NT2/D1 (cell line): ENCODE measurements around the gene STXBP6.

Experiments
- SUZ12 ChIP-seq: IDR thresholded peaks from 2 replicates; pipeline ENCODE4 v1.6.1; 2011; ENCODE audit not compliant: insufficient read length, insufficient read depth; ENCODE audit errors: extremely low read depth
- YY1 ChIP-seq: IDR thresholded peaks from 2 replicates; pipeline ENCODE4 v1.6.1; 2011; ENCODE audit not compliant: insufficient read length, insufficient read depth

DNA sequence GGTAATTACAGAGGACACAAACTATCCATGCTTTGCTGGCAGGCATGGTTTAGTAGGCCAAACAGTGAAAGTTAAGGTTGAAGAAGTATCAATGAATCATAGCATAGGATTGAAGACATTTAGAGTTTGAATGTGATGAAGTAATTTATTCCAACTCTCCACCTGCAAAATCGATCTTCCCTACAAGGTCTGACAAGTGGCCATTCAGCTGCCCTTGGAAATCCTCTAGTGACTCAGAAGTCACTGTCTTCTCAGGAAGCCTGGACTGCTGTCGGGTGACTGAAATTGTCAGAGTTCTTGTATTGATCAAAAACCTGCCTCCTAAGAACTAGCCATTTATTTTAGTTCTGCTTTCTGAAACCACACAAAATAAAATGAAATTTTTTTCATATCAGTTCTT is 17.7 kb upstream of the STXBP6 start:
- TF ChIP-seq YY1 (no peak), SUZ12 (no peak)
